GM19043 (cell line): ENCODE results near the gene ADAM33.
A peak's percentile ranks its signal among the peaks of the same experiment; 100 is the strongest.

Experiments used
- ATAC-seq: cut with Tn5 transposase; IDR thresholded peaks from one replicate; pipeline ENCODE4 v1.9.1; 2021; ENCODE audit warnings: low read depth; ENCODE audit not compliant: unreplicated experiment

The ADAM33 gene

DNA sequence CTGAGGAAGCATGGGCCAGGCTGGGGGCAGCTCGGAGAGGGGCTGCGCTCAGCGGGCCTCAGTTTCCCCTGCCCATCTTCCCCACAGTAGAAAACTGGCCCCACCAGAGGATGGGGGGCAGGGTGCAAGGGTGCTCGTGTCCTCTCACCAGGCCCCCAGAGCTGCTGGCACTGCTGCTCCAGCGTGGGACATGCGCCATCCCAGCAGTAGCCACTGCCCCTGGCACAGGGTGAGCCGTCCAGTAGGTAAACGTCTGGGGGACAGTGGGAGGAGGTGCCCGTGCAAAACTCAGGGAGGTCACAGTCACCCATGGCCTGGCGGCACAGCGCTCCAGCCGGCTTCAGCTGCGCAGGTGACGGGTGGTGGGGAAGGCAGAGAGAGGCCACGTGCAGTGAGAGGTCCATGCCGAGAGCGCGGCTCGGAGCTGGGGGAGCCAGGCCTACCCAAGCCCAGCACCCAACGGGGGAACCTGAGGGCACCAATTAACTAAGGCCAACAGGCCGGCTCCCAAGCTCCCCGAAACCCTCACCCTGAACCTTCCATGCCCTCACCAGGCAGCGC is 9.7 kb downstream of the ADAM33 start:
- no peak for ATAC-seq

DNA sequence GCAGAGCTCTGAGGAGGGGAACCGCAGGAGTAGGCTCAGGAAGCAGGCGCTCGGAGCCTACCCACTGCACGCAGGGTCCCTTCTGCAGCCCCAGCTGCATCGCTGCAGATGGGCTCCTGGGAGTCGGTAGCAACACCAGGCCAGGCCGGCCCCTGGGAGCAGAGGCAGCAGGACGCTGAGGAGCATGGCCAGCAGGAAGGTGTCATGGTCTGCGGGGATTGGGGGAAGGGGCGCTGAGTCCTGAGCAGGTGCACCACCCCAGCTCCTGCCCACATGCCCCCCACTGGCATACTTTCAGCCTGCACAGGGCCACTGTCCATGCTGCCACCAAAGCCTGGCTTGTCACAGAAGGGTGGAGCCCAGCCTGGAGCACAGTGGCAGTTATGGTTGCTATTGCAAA is 10.9 kb downstream of the ADAM33 start:
- no peak for ATAC-seq

DNA sequence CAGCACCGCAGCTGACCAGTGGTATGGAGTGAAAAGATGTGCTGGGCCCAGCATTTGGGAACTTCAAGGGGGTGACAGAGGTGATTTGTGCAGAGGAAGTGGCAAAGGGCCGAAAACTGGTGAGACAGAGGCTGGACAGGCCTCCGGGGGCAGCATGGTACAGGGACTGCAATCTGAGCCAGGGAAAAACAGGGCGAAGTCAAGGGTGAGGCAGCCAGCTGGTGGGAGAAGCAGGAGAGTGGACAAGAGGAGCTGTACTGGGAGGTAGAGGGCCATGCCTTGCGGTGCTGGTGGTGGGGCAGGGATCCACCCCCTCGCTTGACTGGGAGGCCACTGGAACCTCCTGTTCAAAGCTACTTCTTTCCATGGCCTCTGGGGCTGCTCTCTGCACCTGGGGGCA is 11.3 kb downstream of the ADAM33 start:
- ATAC-seq, result no peak

DNA sequence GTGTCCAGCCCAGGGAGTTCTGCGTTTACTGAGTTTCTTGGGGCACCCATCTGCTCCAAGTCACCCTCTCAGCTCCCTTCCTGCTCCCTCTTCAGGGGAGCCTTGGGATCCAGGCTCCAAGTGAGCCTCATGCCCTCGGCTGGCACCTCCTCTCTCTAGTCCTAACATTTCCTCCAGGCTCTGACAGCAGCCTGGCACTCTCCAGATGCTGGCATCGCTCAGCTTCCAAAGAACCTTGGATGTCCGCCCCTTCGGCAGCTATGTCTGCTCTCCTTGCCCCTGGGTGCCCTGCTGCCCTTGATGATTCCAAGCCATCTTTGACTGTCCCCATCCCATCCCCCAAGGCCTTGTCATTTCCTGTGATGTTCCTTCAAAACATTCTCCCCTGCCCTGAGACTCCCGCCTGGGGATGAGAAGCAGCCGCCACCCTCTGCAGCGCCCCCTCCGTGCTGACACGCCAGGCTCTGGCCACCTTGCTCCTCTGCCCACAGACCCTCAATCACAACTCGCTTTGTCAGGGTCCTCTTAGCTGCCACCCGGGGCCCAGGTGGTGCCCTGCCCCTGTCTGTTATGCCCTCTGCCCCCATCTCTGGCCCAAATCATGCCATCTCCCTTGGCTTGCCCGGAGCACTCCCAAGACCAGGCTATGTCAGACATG is 12.0 kb downstream of the ADAM33 start:
- no peak for ATAC-seq

DNA sequence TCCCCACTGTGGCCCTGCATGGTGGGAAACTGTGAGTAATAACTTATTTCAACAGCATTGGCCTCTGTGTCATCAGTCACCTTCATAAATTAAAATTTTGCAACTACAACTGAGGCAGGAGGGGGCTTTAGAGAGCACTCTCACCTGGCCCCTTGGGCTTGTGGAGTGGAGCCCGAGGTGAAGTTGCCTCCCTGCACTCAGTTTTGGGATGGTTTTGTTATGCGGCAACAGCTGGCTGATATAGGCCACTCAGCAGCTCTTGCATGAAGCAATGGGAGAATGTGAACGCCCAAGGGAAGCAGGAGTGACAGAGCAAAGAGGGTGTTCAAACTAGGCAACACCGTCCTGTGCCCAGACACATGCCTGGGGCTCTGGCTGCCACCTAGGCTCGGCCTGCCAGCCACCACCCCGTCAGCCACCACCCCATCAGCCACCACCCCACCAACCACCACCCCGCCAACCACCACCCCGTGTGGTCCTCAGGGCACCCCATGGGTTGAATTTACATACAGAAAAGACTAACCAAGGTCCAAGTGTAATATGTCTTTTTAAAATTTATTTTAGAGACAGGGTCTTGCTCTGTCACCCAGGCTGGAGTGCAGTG is 14.3 kb downstream of the ADAM33 start:
- ATAC-seq, result no peak

DNA sequence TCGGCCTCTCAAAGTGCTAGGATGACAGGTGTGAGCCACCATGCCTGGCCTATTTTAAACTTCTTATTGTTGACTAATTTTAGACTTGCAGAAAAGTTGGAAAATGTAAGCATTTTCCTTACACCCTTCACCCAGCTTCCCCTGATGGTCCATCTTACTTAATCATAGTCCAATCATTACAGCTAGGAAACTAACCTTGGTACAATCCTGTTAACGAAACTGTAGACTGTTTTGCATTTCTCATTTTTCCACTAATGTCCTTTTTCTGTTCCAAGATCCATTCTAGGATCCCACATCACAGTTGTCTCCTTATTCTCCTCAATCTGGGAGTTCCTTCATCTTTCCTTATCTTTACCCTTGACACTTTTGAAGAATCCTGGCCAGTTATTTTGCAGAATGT is 18.0 kb downstream of the ADAM33 start:
- no peak for ATAC-seq

DNA sequence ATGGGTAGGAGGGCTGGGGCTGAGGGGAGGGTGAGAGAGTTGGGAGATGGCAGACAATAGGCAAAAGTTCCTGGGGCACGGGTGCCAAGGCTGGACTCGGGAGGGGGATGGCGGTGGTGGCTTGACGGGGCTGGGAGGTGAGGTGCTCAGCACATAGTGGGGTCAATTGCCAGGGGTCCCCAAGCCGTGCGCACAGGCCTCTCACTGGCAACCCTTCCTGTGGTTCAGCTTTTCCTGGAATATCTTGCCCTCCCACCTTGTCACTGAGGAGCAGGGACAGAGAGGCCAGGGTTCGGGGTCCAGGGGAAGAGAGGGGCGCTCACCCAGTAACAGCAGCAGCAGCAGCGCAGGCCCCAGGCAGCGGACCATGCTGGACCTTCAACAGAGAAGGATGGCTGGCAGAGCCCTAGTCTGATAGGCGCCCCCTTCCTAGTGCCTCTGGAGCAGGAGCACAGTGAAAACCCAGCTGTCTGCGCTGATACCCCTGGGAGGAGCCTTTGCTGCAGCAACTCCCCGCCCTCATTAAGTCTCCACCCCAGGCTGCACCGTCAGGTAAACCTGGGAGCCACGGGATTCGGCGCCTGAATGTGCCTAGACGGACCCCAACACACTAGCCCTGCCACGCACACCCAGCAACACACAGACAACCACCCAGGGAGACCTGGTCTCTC is 18.6 kb downstream of the ADAM33 start, which contains the start of gene GFRA4:
TSS of gene GFRA4 (minus strand) at position 369 of the 671 bp plus-strand sequence. CDS start at position 369, 0 bp downstream.
- ATAC-seq, result no peak

DNA sequence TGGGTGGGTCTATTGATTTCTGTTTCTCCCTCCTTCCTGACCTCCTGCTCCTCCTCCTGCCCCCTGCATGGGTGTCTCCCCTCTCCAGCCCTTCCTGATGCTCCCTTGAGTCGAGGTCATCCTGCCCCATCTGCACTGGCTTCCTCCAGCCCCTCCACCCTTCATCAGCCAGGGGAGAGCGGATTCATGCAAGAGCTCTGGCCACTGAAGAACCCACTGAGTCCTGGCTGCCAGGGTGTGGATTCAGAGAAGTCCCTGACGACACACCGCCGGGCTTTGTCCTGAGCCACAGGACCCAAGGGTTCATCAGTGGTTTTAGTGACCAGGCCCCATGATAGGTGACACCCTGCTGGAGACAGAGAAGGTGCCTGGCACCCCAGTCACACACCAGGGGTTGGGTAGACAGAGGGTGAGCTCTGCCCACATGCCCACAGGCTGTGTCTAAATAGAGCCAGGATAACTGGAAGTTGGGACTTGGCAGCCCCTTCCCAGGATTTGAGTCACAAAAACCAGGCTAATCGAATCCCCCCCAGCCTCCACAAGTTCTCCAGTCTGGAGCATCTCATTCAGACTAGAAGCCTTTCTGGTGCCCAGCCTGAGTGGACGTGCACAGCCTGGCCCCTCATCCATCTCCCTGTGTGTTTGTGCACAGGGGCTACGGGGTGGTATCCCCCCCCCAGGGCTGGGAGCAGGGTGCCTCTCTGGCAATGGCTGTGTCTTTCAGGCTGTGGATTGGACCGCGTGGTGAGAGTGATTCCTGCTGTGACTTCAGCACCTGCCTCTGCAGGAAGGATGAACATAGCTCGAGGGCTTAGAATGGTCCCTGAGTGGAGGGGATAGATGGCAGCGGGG is 19.8 kb downstream of the ADAM33 start:
- no peak for ATAC-seq

DNA sequence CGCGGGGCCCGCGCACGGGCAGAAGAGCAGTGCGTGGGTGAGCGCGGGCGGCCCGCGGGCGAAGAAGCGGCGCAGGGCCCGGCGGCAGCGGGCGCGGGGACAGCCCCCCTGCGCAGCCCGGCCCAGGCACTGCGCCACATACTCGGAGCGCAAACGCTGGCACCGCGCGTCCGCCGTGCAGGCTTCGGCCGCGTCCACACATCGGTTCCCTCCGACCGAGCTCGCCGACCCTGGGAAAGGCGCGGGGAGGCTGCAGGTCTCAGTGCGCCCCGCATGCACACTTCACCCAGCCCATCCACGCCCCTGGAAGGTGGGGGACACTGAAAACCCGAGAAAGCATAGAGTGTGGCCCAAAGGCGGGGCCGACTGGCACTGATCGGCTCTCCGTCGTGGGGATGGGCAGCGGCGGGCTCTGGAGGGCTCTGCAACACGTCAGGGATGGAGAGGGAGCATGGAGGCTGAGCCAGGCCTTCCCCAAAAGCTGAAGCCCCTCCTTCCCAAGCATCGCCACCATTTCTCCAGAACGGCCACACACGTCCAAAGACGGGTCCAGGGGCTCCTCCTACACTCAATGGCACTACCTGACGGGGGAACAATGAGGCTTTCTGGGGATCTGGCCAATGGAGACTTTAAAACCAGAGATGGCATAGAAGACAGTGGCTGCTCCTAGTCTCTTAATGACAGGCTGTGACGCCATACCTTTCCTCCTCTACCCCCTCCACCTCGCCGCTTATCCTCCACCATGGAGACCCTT is 20.6 kb downstream of the ADAM33 start:
- ATAC-seq, result no peak

DNA sequence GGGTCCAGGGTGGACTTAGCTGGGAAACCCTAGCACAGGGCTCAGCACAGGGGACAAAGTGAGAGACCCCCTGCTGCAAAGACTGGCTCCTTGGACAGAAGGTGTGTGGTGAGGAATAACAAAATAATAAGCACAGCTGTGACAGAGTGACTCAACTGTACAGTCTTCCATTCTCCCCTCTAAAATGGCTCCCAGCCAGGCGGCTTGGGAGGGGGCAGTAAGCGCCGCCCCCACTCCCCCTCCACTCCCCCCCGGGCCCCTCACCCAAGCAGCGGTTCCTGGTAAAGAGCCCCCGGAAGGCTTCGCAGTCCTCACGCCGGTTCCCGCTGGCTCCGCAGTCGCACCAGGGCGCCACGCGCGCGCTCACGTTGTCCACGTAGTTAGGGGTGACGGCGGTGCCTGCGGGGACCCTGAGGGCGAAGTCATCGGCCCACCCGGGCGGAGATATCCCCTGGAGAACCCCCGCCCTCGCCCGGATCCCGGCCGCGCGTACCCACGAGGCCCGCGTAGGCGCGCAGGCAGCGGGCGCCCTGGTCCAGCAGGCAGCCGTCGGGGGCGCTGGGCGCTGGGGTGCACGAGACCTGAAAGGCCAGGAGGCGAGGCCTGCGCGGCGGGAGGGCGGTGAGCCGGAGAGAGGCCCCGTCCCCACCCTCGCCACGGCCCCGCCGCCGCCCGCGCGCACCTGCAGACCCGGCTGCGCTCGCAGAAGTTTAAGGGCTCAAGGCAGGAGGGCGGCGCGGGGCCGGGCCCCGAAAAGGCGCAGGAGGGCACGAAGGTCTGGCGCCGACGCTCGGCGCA is 21.3 kb downstream of the ADAM33 start:
- ATAC-seq, result no peak

DNA sequence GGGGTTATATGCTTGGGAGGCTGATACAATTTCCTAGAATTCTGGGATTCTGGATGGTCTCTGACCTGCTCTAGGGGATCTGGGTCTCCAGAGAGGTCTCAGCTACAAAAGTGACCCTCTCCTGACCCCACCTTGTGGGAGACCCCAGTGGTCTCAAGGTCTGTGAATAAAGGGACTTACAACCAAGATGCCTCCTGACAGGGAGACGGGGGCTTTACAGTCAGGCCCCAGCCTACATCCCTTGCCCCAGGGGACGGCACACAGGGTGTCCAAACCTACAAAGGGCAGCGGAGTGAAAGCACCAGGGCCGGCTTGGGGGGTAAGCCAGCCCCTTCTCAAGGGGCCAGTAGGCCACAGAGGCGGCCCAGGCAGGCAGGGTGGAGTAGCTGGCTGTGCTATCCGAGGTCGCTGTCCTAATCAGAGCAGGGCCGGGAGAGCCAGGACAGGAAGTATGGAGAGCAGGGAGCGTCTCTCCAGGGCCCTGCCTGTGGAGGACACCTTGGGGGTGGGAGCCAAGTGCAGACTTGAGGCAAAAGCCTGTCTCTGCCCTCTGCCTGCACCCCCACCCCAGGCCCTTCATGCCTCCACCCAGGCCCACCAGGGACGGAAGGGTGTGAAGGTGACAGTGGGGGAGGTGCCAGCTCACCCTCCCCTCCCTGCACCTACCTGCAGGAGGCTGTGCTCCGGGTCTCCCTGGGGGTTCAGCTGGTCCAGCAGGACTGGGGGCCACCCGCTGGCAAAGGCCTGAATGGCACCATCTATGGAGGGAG is 22.1 kb downstream of the ADAM33 start:
- no peak for ATAC-seq

DNA sequence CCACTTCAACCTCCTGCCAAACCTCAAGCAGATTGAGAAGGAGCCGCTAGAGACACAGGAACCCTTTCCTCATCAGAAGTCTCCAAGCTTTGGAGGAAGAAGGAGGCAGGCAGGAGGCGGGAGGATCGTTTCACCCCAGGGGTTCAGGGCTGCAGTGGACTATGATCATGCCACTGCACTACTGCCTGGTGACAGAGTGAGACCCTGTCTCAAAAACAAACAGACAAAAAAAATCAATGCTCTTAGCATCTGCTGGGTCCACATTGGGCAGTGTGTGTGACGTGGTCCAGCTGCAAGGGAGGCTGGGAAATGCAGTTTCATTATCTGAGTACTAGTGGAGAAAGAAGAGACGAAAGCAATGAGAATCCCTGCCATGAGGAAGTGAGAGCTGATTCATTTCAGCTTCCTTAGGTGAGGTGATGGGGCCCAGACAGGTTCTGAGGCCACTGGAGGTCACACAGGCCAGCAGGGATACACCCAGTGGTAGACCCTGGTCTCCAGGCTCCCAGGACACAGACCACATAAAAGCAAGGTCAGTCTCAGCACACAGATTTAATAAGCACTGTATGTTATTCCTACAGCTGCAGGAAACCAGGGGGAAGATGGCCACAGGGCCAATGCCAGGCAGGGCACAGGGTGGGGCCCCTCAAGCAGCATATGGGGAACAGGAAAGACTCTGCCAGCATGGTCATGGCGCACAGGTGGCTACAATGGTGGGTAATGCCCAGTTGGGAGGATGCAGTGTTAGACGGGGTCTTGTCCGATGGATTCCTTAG is 22.9 kb downstream of the ADAM33 start:
- ATAC-seq, result peak; percentile 96

DNA sequence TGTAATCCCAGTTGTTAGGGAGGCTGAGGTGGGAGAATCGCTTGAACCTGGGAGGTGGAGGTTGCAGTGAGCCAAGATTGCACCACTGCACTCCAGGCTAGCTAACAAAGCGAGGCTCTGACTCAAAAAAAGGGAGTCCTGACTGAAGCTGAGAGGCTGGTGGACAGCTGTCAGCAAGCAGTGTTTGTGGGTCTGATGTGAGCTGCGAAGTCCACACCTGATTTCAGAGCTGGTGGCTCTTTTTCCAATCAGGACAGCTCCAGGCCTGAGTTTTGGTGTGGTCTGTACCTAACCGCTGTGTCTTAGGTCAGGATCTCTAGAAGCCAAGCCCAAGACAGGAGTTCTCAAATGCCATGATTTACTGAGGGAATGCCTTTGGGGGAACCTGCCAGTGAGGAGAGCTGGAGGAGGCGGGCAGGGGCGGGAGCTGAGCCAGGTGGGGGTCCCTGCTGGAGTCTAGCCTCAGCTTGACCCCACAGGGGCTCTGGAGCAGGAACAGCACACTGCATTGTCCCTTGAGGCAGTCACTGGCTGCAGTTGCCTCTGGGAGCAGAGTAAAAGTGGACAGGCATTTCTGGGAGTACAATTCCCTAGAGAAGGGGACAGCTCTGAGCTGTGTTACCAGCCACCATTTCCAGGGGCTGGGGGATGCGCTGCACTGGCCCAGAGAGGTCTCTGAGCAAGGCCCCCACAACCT is 23.6 kb downstream of the ADAM33 start:
- ATAC-seq, result no peak

DNA sequence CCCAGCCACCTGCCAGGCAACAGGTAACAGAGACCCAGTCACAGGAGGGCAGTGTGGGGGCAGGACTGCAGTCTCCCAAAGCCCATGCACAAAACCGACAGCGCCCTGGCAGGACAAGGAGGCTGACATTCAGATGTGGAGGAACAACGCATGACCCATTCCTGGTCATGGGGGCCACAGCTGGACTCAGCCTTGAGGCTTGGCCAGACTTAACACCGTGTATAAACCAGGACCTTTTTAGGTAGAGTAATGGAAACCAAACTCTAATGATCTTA is 26.7 kb downstream of the ADAM33 start:
- no peak for ATAC-seq

DNA sequence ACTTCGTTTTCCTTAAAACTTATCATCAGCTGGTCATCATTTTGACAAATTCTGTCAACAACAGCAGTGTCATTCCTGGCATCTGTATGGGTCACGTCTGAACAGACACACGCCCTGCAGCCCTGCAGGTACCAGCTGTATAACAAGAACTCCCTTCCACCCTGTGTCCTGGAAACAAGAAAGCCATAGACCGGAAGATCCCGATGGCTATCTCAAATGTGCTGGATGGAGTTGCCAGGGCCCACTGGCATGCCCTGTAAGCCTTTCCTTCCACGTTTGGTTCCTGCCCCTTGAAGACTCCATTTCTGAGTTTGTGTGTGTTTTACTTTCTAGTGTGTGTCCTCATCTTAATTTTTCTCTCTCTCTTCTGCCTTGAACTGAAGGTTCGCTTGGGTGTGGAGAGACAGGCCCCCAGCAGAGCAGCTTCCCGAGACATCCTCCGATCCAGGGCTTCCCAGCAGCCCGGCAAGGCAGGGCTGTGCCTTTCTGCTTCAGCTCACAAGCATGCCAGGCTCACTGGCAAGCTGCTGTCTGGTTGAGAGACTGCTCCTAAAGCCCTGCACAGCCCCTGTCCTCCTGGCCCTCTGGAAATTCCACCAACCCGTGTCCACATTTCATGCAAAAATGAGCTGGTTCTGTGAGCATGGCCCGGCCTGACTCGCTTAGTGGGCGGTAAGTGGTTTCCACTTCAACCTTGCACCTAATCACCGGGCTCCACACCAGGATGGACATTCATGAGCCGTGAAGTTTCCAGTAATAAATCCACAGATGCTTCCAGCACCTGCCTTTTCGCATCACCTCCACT is 27.3 kb downstream of the ADAM33 start:
- ATAC-seq, result no peak

DNA sequence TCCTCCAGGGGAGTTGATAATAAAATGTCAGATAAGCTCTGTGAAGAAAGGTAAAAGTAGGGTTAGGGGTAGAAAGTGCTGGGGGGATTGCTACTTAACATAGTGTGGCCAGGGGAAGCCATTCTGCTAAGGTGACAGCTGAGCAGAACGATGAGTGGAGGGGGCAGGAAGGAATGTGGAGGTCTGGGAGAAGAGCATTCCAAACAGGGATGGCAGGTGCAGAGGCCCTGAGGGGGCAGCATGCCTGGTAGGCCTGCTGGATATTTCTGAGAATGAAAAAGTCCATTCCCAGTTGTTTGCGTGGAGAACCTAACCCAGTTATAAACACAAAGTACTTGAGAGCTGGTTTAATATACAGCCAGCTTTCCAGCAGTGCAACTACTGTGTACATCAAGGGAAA is 27.9 kb downstream of the ADAM33 start:
- ATAC-seq, result no peak
